ENCODE data around the gene KAT7. TPM values are rescaled to one million over a fixed set of nuclear protein-coding genes. Genes with fewer than 3 reads are reported as not detected.

The KAT7 gene
- polyA plus RNA-seq, 1 donor from 2014 or later, result 31.0 TPM

DNA sequence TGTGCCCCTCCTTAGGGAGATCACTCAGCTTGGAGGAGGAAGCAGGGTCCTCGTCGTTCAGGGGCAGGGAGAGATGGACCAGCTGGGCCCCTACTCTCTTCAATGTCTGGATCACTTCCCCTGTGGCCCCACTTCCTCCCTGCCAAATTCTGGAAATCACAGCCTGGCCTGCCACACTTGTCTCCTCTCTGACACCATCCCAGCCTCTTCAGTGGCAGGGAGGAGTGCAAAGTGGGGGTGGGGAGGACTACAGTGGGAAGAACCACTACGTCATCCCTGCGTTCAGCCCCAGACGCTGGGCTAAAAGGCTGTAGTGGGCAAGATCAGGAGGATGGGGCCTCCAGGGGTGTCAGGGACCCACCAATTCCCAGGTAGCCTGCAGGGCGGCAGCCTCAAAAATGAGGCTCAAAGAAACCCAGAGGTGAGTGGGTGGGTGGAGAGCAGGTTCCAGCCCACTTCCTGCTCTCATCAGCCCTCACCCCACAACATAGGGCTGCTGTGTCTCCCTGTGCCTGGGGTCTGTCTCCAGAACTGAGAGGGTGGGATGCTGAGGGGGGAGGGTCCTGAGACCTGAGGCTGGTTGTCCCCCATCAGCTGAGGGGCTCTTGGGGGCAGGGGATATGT, 84.4 kb downstream of the KAT7 start:
- Histone ChIP-seq H3F3A (ENCODE audit: insufficient read depth, low read length, poor library complexity, severe bottlenecking) (no peaks in the 10 kb centered on the region), H3K4me2 (ENCODE audit: low read length) (no peak overlapping the region), H3K9me3 (ENCODE audit: low read length) (no peaks in the 10 kb centered on the region), H3K27ac (ENCODE audit: low read length) (no peak overlapping the region), H3K79me2 (replicated peaks; ENCODE audit: insufficient read depth, low read length) (no peaks in the 10 kb centered on the region), H3K9me2 (ENCODE audit: insufficient read depth, low read length) (no peaks in the 10 kb centered on the region), H3K36me3 (ENCODE audit: insufficient read depth, low read length) (no peaks in the 10 kb centered on the region), H3K4me3 (ENCODE audit: low read length) (no peak overlapping the region), H3K27me3 (ENCODE audit: insufficient read depth, low read depth, low read length) (no peaks in the 10 kb centered on the region), H3K9ac (ENCODE audit: low read length) (no peak overlapping the region), H2AFZ (ENCODE audit: low read depth, low read length) (no peak overlapping the region), H4K20me1 (ENCODE audit: insufficient read depth) (no peaks in the 10 kb centered on the region)
- no peak for TF ChIP-seq EZH2 (IDR thresholded peaks at IDR 0.05; ENCODE audit: borderline replicate concordance, insufficient read depth, low read length, poor library complexity, severe bottlenecking)
- TF ChIP-seq SMC3 (conservative IDR thresholded peaks at IDR 0.05; ENCODE audit: poor library complexity), result no peak
- no peak for TF ChIP-seq MXI1 (conservative IDR thresholded peaks at IDR 0.05; ENCODE audit: poor library complexity, severe bottlenecking)
- TF ChIP-seq, protein P1, sequence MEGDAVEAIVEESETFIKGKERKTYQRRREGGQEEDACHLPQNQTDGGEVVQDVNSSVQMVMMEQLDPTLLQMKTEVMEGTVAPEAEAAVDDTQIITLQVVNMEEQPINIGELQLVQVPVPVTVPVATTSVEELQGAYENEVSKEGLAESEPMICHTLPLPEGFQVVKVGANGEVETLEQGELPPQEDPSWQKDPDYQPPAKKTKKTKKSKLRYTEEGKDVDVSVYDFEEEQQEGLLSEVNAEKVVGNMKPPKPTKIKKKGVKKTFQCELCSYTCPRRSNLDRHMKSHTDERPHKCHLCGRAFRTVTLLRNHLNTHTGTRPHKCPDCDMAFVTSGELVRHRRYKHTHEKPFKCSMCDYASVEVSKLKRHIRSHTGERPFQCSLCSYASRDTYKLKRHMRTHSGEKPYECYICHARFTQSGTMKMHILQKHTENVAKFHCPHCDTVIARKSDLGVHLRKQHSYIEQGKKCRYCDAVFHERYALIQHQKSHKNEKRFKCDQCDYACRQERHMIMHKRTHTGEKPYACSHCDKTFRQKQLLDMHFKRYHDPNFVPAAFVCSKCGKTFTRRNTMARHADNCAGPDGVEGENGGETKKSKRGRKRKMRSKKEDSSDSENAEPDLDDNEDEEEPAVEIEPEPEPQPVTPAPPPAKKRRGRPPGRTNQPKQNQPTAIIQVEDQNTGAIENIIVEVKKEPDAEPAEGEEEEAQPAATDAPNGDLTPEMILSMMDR (IDR thresholded peaks at IDR 0.05; ENCODE audit: poor library complexity, severe bottlenecking), result no peak
- no peak for TF ChIP-seq POLR2AphosphoS5 (IDR thresholded peaks at IDR 0.05)
- TF ChIP-seq RAD21 (conservative IDR thresholded peaks at IDR 0.05), result no peak
- TF ChIP-seq, protein P2, sequence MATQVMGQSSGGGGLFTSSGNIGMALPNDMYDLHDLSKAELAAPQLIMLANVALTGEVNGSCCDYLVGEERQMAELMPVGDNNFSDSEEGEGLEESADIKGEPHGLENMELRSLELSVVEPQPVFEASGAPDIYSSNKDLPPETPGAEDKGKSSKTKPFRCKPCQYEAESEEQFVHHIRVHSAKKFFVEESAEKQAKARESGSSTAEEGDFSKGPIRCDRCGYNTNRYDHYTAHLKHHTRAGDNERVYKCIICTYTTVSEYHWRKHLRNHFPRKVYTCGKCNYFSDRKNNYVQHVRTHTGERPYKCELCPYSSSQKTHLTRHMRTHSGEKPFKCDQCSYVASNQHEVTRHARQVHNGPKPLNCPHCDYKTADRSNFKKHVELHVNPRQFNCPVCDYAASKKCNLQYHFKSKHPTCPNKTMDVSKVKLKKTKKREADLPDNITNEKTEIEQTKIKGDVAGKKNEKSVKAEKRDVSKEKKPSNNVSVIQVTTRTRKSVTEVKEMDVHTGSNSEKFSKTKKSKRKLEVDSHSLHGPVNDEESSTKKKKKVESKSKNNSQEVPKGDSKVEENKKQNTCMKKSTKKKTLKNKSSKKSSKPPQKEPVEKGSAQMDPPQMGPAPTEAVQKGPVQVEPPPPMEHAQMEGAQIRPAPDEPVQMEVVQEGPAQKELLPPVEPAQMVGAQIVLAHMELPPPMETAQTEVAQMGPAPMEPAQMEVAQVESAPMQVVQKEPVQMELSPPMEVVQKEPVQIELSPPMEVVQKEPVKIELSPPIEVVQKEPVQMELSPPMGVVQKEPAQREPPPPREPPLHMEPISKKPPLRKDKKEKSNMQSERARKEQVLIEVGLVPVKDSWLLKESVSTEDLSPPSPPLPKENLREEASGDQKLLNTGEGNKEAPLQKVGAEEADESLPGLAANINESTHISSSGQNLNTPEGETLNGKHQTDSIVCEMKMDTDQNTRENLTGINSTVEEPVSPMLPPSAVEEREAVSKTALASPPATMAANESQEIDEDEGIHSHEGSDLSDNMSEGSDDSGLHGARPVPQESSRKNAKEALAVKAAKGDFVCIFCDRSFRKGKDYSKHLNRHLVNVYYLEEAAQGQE (IDR thresholded peaks at IDR 0.05; ENCODE audit: borderline replicate concordance), result no peak
- no peak for TF ChIP-seq TAF1 (IDR thresholded peaks at IDR 0.05; ENCODE audit: low read depth)
- TF ChIP-seq EP300 (conservative IDR thresholded peaks at IDR 0.05; ENCODE audit: poor library complexity, severe bottlenecking), result no peak

DNA sequence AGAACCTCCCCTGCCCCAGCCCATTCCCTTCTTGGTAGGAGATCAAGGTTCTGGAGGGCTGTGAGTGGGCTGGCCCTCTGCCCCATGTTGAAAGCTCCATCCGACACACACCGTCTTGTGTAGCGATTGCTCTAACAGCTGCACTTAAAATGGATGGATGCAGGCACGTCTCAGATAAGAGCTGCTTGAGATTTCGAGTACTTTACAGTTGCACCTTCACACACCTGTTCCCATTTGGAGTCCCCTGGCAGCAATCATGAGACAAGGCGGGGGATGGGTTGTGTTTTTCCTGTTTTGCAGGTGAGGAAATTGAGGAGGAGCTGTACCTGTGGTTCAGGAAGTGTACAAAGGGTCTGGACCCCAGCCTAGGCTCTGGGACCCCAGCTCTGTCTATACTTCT, 85.0 kb downstream of the KAT7 start:
- no peak overlapping the region for H2AFZ ChIP-seq (ENCODE audit: low read depth, low read length)
- TF ChIP-seq, protein P2 (IDR thresholded peaks at IDR 0.05; ENCODE audit: borderline replicate concordance), result no peak
- TF ChIP-seq, protein P1 (IDR thresholded peaks at IDR 0.05; ENCODE audit: poor library complexity, severe bottlenecking), result no peak
- TF ChIP-seq TAF1 (IDR thresholded peaks at IDR 0.05; ENCODE audit: low read depth), result no peak
- no peak for TF ChIP-seq SMC3 (conservative IDR thresholded peaks at IDR 0.05; ENCODE audit: poor library complexity)
- no peak for TF ChIP-seq MXI1 (conservative IDR thresholded peaks at IDR 0.05; ENCODE audit: poor library complexity, severe bottlenecking)
- no peak for TF ChIP-seq RAD21 (conservative IDR thresholded peaks at IDR 0.05)
- no peak for TF ChIP-seq POLR2AphosphoS5 (IDR thresholded peaks at IDR 0.05)
- no peak for TF ChIP-seq EP300 (conservative IDR thresholded peaks at IDR 0.05; ENCODE audit: poor library complexity, severe bottlenecking)
- no peak for TF ChIP-seq EZH2 (IDR thresholded peaks at IDR 0.05; ENCODE audit: borderline replicate concordance, insufficient read depth, low read length, poor library complexity, severe bottlenecking)
- no peaks in the 10 kb centered on the region for H3K36me3 ChIP-seq (ENCODE audit: insufficient read depth, low read length)
- H3K9me2 ChIP-seq (ENCODE audit: insufficient read depth, low read length), result no peaks in the 10 kb centered on the region
- H3K9me3 ChIP-seq (ENCODE audit: low read length), result no peaks in the 10 kb centered on the region
- H4K20me1 ChIP-seq (ENCODE audit: insufficient read depth), result no peaks in the 10 kb centered on the region
- H3K79me2 ChIP-seq (replicated peaks; ENCODE audit: insufficient read depth, low read length), result no peaks in the 10 kb centered on the region
- no peak overlapping the region for H3K4me3 ChIP-seq (ENCODE audit: low read length)
- H3K27me3 ChIP-seq (ENCODE audit: insufficient read depth, low read depth, low read length), result no peaks in the 10 kb centered on the region
- no peaks in the 10 kb centered on the region for H3F3A ChIP-seq (ENCODE audit: insufficient read depth, low read length, poor library complexity, severe bottlenecking)
- H3K9ac ChIP-seq (ENCODE audit: low read length), result no peak overlapping the region
- H3K4me2 ChIP-seq (ENCODE audit: low read length), result no peak overlapping the region
- H3K27ac ChIP-seq (ENCODE audit: low read length), result no peak overlapping the region
